OCI-LY7 (cell line): ENCODE results near the gene TMEM184B.

ENCODE experiments used
- CTCF ChIP-seq: fragments of 200-600 bp; sonication (generic); conservative IDR thresholded peaks from 2 replicates; pipeline ENCODE4 v1.5.1; 2014; ENCODE audit warnings: mild to moderate bottlenecking, antibody characterized with exemption, low read length, moderate library complexity, mixed read lengths
- EZH2phosphoT487 ChIP-seq: fragments of 200-600 bp; sonication (generic); IDR thresholded peaks from 2 replicates; pipeline ENCODE4 v1.6.1; 2018; ENCODE audit warnings: low read depth, borderline replicate concordance, mild to moderate bottlenecking, mixed run types, antibody characterized with exemption, low read length, moderate library complexity, mixed read lengths

GRCh38 chr22:38191731-38192474 is 80.9 kb downstream of the TMEM184B start:
- TF ChIP-seq CTCF = no peak
- no peak for TF ChIP-seq EZH2phosphoT487
